Activated CD8-positive, alpha-beta memory T cell treated with anti-CD3 and anti-CD28 coated beads, Interleukin-2, amount 50 U/mL, for 1 hour (primary cell): Measurements from ENCODE around the gene APOA5.

ENCODE experiments used
- DNase-seq: peaks from one replicate; pipeline ENCODE4 v3.0.0-alpha.2; 2020; ENCODE audit errors: extremely low read depth

APOA5 gene

DNA sequence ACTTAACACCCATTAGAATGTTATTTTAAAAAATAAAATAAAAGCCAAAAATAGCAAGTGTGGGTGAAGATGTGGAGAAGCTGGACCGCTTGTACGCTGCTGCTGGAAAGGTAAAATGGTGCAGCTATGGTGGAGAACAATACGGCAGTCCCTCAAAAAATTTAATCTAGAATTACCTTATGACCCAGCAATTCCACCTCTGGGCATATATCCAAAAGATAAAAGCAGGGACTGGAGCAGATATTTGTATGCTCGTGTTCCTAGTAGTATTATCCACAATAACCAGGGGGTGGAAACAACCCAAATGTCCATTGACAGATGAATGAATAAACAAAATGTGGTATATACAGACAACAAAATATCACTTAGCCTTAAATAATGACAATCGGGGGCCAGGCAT, 6.1 kb upstream of the APOA5 start:
- DNase-seq: no peak

DNA sequence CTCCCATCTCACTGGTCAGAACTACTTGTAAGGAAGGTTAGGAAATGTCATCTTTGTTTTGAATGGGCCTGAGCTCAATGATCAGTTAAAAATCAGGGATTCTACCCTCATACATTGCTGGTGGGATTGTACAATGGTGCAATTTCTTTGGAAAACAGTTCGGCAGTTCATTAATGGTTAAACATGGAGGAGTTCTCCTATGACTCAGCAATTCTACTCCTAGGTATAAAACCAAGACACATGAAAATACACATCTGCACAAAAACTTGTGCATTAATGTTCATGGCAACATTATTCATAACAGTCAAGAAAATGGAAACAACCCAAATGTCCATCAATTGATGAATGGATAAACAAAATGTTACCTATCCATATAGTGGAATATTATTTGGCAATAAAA, 4.9 kb upstream of the APOA5 start:
- no peak for DNase-seq

DNA sequence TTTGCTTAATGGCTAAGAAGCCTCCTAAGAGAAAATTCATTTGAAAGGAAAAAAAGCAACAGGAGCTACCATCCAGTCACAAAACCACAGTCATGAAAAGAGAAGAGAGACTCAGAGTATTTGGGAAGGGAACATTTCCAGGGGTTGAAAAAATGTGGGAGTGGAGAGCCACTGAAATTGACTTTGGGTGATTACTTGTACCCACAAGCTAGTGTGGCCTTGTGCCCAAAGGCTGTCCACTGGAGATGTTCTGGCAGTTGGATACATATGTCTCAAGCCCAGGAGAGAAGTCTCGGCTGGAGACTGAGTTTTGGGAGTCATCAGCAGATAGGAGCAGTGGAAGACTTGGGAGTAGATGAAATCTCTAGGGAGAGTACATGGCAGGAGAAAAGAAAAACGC, 3.2 kb upstream of the APOA5 start:
- DNase-seq: no peak

DNA sequence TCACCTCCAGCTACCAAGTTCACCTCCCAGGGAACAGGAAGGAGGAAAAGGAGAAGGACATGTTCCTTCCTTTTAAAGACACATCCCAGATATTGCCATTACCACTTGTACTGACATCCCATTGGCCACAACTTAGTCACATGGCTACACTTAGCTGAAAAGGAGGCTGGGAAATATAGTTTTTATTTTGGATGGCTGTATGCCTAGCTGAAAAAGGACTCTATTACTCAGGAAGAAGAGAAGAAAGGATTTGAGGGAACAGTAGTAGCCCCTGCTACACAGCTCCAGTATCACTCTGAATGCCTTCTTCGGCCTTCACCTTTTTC, 2.1 kb upstream of the APOA5 start:
- no peak for DNase-seq

DNA sequence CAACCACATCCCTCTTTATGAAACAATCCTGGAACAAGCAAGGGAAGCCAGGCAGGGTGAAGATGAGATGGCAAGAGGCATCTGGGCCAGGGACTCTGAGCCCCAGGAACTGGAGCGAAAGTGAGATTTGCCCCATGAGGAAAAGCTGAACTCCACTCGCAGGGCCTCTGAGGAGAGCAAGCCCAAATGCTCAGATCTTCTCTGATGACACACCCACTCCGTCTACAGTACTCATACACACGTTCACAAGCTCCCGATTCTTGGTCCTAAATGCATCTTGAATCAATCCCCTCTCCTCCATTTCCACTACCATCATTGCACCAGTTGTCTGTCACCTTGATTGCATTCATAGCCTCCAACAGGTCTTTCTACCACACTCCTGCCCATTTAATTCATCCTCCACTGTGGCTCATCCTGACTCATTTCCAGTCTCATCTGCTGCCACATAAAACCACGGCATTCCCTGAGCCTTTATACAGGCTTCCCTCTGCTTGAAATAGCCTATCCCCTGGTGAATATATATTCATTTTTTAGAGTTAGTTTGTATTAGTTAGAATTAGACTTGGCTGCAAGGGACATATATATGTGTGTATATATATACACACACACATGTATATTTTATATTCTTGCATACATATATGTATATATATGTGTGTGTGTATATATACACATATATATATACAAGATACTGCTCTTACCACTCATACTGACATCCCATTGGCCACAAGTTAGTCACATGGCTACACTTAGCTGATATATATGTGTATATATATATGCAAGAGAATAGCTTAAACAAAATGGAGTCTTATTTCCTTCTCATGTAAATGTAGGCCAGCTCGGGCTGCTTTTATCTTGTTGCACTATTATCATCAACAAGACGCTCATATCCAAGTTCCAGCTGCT, 1.4 kb upstream of the APOA5 start:
- no peak for DNase-seq

DNA sequence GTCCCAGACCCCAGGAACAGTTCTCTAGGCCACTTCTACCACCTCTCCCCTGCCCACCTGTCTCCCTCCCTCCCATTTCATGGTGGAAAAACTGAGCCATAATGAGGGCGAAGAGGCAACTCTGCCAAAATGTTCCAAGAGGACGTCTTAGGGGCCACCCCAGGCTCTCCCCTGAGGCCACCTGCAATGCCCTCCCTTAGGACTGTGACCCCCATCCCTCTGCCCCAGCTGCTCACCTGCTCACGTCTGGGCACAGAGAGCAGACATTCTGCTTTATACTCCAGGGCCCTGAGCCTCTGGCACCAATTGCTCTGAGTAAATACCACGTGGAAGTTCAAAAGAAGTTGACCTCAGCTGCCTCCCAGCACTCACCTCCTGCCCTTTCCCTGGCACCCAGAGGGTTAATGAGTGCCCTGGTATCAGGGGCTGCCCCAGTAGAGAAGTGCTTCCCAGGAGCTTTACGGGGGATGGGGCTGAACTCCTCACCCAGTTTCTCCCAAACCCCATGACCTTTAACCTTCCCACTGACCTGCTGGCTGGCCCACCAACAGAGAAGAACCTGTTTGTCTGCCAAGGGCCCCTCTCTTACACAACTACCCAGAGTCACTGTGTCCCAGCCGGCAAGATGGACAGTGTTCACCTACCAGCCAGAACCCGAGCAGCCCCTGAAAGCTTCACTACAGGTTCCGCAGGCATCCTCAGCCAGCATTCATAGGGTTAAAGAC, 627 bp upstream of the APOA5 start:
- DNase-seq: no peak

DNA sequence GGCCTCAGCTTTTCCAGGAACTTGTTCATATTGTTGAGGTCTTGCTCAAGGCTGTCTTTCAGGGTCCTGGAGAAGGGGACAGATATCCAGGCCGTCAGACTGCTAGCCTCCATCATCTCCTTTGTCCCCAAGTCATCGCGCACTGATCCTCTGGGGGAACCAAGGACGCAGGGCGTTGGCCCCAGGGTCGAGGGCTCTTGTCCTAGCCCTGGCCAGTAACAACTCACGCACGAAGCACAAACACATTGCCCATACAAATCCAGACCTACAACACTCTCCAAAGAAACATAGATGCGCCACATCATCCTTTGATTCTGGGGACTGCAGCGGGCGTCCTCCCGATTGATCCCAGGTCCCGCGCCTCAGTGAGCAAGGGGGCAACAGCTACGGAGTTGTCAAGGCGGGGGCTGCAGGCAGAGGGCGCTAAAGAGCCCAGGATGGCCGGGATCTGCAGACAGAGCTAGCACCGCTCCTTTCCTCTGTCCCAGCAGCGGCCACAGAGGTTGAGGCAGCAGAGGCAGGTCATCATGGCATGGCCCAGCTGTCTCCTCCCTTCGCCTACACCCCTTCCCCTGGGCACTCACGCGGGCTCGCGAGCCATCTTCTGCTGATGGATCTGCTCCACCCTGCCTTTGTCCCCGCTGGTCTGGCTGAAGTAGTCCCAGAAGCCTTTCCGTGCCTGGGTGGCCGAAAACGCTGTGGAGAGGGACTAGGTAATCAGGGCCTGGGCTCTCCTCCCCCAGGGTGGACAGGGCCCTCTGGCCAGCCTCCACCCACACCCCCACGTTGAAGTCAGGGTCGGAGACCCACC, 472 bp downstream of the APOA5 start:
- peak; percentile 35 for DNase-seq

DNA sequence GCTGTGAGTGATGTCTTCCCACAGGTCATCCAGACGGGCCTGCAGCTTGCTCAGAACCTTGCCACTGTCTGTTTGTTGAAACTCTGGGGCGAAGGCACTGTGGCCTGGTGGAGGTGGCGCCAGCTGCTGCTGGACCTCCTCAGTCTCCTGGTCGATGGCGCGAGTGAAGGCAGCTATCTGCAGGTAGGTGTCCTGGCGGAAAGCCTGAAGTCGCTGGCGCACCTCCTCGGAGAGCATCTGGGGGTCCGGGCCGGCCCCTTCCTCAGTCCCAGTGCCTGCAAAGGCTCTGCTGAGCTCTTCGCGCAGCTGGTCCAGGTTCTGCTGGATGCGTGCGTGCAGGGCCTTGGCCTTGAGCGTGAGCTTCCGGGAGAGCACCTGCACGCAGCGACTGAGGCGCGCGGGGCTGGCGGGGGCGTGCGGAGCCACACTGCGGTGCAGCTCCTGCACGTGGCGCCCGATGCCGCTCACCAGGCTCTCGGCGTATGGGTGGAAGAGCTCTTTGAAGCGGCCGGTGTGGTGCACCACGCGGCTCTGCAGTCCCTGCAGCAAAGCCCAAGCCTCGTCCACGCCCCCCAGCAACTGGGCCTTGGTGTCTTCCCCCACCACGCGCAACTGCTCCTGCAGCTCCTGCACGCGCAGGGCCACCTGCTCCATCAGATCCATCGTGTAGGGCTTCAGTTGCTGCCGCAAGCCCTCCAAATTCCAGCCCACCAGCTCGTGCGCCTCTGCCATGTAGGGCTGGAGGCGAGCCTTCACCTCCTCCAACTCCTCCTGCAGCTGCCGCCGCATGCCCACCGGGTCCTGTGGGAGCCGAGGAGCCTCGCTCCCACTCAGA, 1.3 kb downstream of the APOA5 start:
- no peak for DNase-seq

DNA sequence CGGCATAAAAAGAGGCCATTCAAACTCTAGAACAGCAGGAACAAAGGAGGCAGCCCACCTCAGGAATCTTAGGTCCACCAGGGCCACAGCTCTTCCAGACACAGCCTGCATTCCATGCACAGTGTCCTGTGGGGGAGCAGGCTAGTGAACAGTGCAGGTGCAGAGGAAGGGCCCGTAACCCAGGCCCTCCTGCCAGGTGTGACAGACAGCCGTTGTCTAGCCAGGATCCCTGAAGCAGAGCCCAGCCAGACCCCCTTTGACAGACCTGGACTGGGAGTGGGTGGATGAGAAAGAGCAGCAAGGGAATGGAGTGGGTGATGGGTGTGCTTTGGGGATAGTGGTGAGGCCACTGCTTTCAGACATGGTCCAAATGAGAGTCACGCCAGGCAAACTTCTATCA, 2.7 kb downstream of the APOA5 start:
- no peak for DNase-seq

DNA sequence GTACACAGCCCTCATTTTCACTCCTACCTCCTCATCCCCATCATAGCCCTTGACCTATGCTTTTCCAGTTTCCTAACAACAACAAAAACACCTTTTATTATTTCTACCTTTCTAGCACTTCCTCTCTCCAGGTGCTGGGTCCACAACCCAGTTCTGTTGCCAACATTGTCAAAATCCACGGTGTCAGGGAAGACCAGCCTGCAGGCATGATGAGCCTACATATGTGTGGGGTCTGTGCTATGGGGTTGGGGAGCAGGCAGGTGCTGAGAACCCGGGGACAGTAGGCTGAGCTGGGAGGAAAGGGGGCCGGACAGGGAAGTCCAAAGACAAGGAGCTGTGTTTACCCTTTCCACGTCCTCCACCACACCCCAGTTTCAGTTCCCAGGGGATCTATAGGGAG, 3.1 kb downstream of the APOA5 start:
- no peak for DNase-seq

DNA sequence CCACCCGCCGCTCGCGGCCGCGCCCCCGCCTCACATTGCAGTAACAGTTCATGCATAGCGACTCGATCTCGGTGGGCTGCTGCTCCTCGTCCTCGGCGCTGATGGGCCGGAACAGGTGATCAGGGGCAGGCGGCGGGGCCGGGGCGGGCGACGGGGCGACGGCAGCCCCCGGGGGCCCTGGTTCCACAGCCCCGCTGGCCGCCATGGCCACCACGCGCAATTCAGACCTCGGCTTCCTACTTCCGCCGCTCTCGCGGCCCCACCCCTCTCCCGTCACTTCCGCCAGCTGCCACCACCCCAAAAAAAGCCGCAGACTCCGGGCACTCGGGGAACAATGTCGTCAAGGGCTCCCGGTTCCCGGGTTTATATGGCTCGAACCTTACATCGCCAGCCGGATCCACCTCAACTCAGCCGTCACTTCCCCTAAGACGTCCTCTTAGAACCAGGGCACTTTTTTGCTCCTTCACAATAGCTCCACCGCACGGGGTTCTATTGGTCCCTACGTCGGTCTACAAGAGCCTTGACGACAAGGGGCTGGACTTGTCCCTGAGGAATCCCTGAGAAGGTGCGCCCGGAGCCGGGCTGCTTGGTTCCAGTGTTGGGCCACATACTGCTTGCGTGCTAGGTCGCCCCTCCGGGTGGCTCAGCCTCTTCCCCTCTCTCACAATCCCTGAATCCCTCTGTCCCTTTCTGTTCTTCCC, 3.7 kb downstream of the APOA5 start, which contains the start of gene ZPR1:
Gene ZPR1, minus strand, starts transcription at position 238 of the 701 bp plus-strand sequence. Its CDS starts 33 bp downstream, at position 205.
- DNase-seq: peak; percentile 65

DNA sequence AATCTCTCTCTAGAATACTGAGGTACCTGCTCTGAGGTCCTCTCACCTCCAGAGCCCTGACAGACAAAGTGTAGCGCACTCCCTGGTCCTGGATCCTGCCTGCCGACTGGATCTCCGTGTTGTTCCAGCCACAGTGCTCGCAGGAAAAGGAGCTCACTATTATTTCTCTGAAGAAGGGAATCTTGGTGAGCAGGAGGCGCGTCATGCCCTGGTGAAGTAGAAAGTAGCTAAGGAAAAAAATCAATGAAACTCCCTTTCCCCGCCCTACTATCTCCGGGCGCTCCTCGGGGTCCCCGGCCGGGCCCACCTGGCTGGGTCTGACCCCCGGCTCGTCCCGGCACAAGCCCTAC, 4.3 kb downstream of the APOA5 start:
- no peak for DNase-seq

DNA sequence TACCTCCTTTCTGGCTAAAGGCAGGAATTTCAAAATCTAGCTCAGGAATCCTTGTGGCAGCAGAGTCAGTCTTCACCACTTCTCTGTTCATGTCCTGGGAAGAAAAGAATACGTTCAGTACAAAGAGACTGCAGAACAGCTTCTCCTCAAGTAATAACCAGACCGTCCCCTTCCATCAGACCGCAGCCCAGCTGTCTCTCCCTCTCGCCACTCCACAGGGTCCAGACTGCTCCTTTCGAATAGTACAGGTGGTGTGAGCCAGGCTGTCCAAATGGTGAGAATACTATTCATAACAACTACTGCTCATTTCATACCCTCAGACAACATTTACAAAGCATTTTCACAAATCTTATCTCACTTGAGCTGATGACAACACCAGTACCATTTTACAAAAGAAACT, 4.7 kb downstream of the APOA5 start:
- no peak for DNase-seq

DNA sequence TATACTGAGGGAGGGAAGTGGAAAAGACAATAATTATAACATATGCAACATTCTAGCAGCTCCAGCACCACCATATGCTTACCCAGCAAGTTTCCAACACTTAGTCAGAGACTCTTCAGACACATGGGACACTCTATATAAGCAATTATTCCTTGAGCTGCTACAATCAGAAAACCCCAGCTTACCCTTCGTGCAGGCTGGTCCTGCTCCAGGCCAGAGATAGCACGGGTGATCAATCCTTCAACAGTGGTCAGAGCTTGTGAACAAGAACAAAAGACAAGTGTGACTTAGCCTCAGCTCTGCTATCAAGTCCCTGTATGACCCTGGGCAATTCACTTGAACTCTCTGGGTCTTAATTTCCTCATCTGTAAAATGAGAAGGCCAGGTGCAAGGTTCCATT, 5.4 kb downstream of the APOA5 start:
- DNase-seq: no peak

DNA sequence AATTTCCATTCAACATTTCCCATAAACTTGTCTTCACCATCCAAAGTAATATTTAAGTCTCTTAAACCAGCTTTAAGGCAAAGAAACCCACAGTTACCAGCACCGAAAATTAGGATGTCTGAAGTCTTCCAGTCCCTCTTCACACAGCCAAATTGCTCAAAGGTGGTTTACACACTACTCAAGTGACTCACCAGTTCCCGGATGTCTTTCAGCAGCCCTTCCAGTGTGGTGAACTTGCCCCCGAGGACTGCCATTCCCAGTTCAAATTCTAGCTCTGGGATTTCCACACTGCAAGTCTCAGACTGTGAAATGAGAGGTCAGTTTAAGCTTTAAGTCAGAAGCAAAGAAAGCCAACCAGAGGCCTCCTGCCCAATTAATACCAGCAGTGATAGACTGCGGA, 9.0 kb downstream of the APOA5 start:
- no peak for DNase-seq

DNA sequence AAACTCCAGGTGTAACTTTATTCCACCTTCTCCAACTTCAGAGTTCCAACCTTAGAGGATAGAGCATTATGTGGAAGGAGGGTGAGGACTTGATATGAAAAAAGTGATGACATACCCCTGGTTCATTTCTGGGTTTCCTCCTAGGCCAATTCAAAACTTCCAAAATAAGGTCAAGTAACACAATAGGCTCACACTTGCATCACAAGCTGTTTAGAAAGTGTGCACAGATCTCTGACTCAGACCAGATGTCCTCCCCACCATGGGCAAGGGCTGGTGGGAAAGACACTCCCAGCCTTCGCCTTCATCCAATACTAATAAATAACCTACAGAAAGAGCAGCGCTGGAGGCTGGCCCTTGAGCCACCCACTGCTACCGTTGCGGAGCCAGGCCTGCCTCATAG, 13.1 kb downstream of the APOA5 start:
- DNase-seq: no peak

DNA sequence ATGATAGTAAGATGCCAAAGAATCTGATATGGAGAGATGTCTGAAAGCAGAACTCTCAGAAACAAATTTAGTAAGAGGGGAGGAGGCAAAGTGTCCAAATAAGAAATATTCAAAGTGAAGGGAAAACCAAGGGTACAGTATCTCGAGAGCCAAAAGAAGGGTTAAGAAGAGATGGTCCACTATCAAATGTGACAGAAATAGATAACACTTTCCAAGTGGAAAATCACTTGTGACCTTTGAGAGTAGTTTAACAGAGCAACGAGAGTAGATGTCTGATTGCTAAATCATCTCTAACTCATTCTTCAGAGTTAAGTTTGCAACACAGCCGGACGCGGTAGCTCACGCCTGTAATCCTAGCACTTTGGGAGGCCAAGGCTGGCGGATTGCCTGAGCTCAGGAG, 14.6 kb downstream of the APOA5 start:
- no peak for DNase-seq

DNA sequence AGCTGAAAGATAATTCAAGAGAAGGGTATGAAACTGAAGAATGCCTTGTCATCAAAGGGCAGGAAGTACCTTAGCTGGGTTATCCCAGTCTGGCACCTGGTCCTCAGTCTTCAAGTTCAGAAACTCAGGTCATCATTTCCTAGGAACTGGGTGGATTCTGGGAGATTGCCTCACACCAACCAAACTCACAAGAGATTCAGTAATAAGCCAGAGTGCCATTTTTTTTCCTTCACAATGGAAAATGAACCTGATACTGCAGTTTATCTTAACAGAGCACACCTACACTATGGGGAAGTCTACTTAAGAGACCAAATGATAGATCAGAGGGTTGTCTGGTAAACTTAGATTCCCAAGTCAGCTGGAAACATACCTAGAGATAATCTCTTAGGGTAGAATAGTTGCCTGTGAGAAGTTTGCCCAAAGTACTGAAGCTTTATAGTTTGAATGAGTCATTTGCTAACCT, 15.1 kb downstream of the APOA5 start:
- no peak for DNase-seq

DNA sequence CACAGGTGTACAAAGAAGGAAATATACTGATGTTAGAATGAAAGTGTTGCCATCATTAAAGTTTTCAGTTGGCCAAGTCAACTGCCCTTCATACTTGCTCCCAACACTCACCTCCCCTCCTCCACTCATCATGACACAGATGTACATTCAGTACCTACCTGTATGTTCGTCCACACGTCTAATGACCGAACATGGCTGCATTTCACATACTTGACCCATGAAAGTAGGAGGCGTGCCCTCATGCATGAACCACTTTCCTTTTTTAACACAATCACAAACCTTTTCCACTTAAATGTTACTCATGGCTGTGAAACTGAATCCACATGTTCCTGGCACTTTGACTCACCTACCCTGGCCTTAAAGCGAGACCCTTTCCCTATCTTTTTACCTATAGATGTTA, 15.7 kb downstream of the APOA5 start:
- DNase-seq: no peak

DNA sequence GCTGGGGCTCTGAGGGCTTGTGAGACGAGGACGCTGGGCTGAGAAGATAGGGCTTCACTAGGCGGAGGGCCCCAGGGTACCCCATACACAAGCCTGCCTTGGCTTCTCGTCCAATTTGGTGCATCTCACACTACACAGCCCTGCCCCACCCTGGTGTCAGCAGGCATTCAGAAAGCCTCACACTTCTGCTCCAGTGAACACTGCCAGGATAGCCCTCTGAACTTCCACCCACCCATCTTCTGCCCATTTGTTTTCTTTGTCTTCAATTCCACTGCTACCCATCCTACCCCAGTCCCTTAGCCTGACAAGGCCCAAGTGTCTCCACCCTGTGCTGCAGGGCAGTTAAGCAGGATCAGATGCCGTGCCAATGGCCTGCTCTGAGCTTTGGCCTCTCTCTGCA, 17.0 kb downstream of the APOA5 start:
- DNase-seq: no peak
